Left lung (tissue), 10 donors: ENCODE data around the gene ST7. TPM values are rescaled to one million over a fixed set of nuclear protein-coding genes. Genes with fewer than 3 reads are reported as not detected.

Experiments used
- ATAC-seq: fragments of 200-7000 bp; cut with Tn5 transposase; one replicate; pipeline ENCODE4 v1.9.1; 2020; ENCODE audit warnings: moderate library complexity
- DNase-seq, 4 donors: peaks; one replicate each; pipeline ENCODE4 v3.0.0-alpha.2; 2013 to 2020
- H3K27ac ChIP-seq, 2 donors: fragments of 200-600 bp; sonication (generic) in 1 of 2; one replicate each; pipeline versions ENCODE4 v1.5.0 to v1.8.0; 2020 to 2021
- H3K27me3 ChIP-seq, 2 donors: fragments of 200-600 bp; sonication (generic) in 1 of 2; one replicate each; pipeline versions ENCODE4 v1.5.0 to v1.8.0; 2020 to 2021
- H3K36me3 ChIP-seq, 2 donors: fragments of 200-600 bp; sonication (generic) in 1 of 2; one replicate each; pipeline versions ENCODE4 v1.5.0 to v1.8.0; 2020 to 2021
- H3K4me1 ChIP-seq, 2 donors: fragments of 200-600 bp; one replicate each; pipeline ENCODE4 v1.8.0; 2021
- H3K4me3 ChIP-seq, 2 donors: fragments of 200-600 bp; sonication (generic) in 1 of 2; one replicate each; pipeline versions ENCODE4 v1.5.0 to v1.8.0; 2020 to 2021; ENCODE audit warnings: mild to moderate bottlenecking in 1 of 2
- H3K9me3 ChIP-seq, 2 donors: fragments of 200-600 bp; sonication (generic) in 1 of 2; one replicate each; pipeline versions ENCODE4 v1.5.0 to v1.8.0; 2020 to 2021
- CTCF ChIP-seq, 2 donors: fragments of 200-600 bp; sonication (generic) in 1 of 2; IDR thresholded peaks; one replicate each; pipeline versions ENCODE4 v1.5.0 to v1.8.0; 2021; ENCODE audit warnings: antibody characterized with exemption in 2 of 2
- intact Hi-C, 2 donors: fragments of 100-400 bp; cut with DNase I; formaldehyde crosslinking; loops; one replicate each; pipeline versions ENCODE4 v1.11.2 to v1.14.2; 2022
- polyA plus RNA-seq, 6 donors: library from polyadenylated mRNA; unstranded; fragments of 120-200 nt; gene quantifications; one replicate each; pipeline ENCODE4 v1.2.1, GENCODE V29; 2013; ENCODE audit not compliant: insufficient read length in 6 of 6
- total RNA-seq, 2 donors: library from RNA; stranded (reverse); fragmentation: NEBNext Ultra II Directional; extraction: Animal tissue kit (Norgen Biotek cat#: 25700); gene quantifications; one replicate each; pipeline ENCODE4 v1.2.1, GENCODE V29; 2021
- donor health status: DM: no; HTN: yes; CAD: no.
- donor health status: DM: no; HTN: no; CAD: no.

The ST7 gene
- total and polyA plus RNA-seq, 8 donors, result 36.3 to 60.6 (median 48.4) TPM

DNA sequence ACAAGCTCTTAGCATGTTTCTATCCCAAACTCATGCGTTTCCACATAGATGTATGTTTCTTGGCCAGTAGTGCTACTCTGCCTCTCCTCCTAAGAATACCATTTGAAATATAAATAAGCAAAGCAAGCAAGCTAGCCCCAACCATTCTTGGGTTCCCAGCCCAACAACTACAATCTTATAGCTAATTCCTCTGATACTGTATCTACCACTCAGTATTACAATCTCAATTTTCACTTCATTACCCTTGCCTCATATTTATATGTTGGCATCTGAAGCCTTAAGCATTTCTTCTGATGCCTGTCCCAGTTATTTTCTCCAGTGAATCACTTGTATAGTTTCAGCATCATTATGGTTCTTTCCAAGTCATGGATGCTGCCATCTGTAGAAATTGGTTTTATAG lies 181.1 kb downstream of the ST7 start:
- ATAC-seq (no peak), DNase-seq (peak in 1 of 4 donors; percentile 53)
- Histone ChIP-seq H3K9me3 (no peaks in the 10 kb centered on the region), H3K27ac (no peak overlapping the region), H3K27me3 (no peaks in the 10 kb centered on the region), H3K4me1 (peaks cover 0 to 4% of the 10 kb centered on the region in 2 donors), H3K4me3 (no peak overlapping the region), H3K36me3 (peaks cover 0 to 4% of the 10 kb centered on the region in 2 donors)
- intact Hi-C loops, result no loop called here
- no peak for TF ChIP-seq CTCF (IDR thresholded peaks at IDR 0.05)

- Histone ChIP-seq H3K4me3 (no peak overlapping the region), H3K4me1 (peaks cover 0 to 10% of the 10 kb centered on the region in 2 donors), H3K27me3 (no peaks in the 10 kb centered on the region), H3K9me3 (no peaks in the 10 kb centered on the region), H3K27ac (no peak overlapping the region), H3K36me3 (peaks cover 0 to 4% of the 10 kb centered on the region in 2 donors)
- intact Hi-C loops, result no loop called here
- TF ChIP-seq CTCF (IDR thresholded peaks at IDR 0.05), result no peak
- DNase-seq (no peak), ATAC-seq (peak; percentile 44)
These were observed 181.7 kb downstream of the ST7 start for GRCh38 chr7:117134889-117135552.

GRCh38 chr7:117135553-117135891 lies 182.2 kb downstream of the ST7 start:
- no peaks in the 10 kb centered on the region for H3K27me3 ChIP-seq
- no peak overlapping the region for H3K27ac ChIP-seq
- peaks cover 0 to 4% of the 10 kb centered on the region in 2 donors for H3K36me3 ChIP-seq
- DNase-seq (no peak), ATAC-seq (no peak)
- H3K4me3 ChIP-seq, result no peak overlapping the region
- no peaks in the 10 kb centered on the region for H3K9me3 ChIP-seq
- intact Hi-C loops, result no loop called here
- H3K4me1 ChIP-seq, result peaks cover 0 to 10% of the 10 kb centered on the region in 2 donors
- TF ChIP-seq CTCF (IDR thresholded peaks at IDR 0.05), result no peak

DNA sequence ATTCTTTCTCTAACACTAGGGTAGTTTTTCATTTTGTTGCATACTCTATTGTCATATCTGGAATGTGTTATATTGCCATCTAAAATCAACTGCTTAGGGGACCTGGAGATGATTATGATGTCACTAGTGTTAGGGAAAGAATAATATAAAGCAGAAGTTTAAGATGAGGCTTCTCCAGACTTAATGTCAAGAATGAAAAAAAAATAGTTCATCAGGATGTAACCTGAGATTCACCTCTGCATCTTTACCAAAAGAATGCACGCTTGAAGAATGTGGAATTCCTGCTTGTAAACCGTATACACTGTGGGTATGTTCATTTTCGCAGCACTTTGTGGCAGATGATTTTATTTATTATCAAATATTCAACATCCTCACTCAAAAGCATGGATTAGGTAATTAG lies 184.6 kb downstream of the ST7 start:
- TF ChIP-seq CTCF (IDR thresholded peaks at IDR 0.05), result no peak
- no peak for DNase-seq
- H3K27me3 ChIP-seq, result no peaks in the 10 kb centered on the region
- no peak overlapping the region for H3K27ac ChIP-seq
- H3K9me3 ChIP-seq, result no peaks in the 10 kb centered on the region
- no peak overlapping the region for H3K4me3 ChIP-seq
- H3K4me1 ChIP-seq, result peaks cover 0 to 10% of the 10 kb centered on the region in 2 donors
- H3K36me3 ChIP-seq, result peaks cover 0 to 9% of the 10 kb centered on the region in 2 donors
- intact Hi-C loops, result no loop called here
- ATAC-seq, result no peak

DNA sequence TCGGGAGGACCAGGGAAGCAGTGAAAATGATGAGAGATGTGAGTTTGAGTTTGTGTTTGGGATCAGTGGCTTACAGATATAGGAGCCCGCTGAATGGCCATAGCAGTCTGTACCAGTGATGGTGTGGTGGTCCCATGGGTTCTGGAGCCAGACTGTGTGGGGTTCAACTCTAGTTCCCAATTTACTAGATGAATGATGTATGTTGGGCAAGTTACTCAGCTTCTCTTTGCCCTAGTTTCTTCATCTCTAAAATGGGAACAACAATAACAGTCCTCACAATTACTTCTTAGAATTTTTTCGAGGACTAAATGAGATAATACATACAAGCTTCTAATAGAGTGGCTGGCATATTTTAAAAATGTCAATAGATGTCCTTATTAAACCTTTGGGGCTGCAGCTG lies 185.2 kb downstream of the ST7 start:
- H3K36me3 ChIP-seq, result peaks cover 0 to 11% of the 10 kb centered on the region in 2 donors
- H3K27ac ChIP-seq, result no peak overlapping the region
- H3K4me3 ChIP-seq, result no peak overlapping the region
- ATAC-seq (no peak), DNase-seq (no peak)
- H3K4me1 ChIP-seq, result peaks cover 0 to 10% of the 10 kb centered on the region in 2 donors
- intact Hi-C loops, result no loop called here
- no peak for TF ChIP-seq CTCF (IDR thresholded peaks at IDR 0.05)
- no peaks in the 10 kb centered on the region for H3K9me3 ChIP-seq
- H3K27me3 ChIP-seq, result no peaks in the 10 kb centered on the region
